ENCODE data around the gene CARMIL3.

The CARMIL3 gene

GRCh38 chr14:24116128-24116814, 64.5 kb downstream of the CARMIL3 start:
- DNase-seq: no peak

GRCh38 chr14:24117179-24117578, 65.4 kb downstream of the CARMIL3 start:
- DNase-seq: no peak
